ENCODE results near the gene MYL11.

DNA sequence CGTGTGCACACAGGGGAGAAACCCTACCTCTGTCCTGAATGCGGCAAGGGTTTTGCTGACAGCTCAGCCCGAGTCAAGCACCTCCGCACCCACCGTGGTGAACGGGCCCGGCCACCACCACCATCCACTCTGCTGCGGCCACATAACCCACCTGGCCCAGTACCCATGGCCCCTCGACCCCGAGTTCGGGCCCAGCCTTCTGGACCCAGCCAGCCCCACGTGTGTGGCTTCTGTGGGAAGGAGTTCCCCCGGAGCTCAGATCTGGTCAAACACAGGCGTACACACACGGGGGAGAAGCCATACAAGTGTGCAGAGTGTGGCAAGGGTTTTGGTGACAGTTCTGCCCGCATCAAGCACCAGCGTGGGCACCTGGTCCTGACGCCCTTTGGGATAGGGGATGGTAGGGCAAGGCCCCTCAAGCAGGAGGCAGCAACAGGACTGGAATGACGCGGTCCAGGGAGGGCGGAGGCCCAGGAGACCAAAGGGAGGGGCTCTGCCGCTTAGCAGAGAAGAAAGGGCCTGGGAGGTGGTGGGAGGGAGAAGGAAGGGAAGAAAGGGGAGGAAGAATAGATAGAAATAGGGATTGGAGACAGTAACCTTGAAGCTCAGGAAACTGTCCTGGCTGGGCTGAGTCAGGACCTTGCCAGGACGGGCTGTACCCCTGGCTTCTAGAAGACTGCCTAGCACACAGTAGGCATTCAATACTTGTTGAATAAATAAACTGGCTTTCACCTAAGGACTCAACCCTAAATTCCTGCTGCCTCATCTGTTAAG is 24.2 kb downstream of the MYL11 start:
- TF ChIP-seq EZH2 (IDR thresholded peaks at IDR 0.05; ENCODE audit: low read length), result no peak
- TF ChIP-seq, protein P1, sequence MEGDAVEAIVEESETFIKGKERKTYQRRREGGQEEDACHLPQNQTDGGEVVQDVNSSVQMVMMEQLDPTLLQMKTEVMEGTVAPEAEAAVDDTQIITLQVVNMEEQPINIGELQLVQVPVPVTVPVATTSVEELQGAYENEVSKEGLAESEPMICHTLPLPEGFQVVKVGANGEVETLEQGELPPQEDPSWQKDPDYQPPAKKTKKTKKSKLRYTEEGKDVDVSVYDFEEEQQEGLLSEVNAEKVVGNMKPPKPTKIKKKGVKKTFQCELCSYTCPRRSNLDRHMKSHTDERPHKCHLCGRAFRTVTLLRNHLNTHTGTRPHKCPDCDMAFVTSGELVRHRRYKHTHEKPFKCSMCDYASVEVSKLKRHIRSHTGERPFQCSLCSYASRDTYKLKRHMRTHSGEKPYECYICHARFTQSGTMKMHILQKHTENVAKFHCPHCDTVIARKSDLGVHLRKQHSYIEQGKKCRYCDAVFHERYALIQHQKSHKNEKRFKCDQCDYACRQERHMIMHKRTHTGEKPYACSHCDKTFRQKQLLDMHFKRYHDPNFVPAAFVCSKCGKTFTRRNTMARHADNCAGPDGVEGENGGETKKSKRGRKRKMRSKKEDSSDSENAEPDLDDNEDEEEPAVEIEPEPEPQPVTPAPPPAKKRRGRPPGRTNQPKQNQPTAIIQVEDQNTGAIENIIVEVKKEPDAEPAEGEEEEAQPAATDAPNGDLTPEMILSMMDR (optimal IDR thresholded peaks at IDR 0.05 in 1 of 3, IDR thresholded peaks at IDR 0.05 in 1 of 3, conservative IDR thresholded peaks at IDR 0.05 in 1 of 3; ENCODE audit: extremely low read depth in 1 of 3, insufficient read depth in 2 of 3, low read length in 3 of 3), result no peak
